Right lobe of liver (tissue), 4 donors: ENCODE data around the gene RASSF1.

Source experiments
- CTCF ChIP-seq, 4 donors: fragments of 200-600 bp in 3 of 4; fragments of 450-650 bp in 1 of 4; IDR thresholded peaks; one replicate each; pipeline versions ENCODE4 v1.5.1 to v1.8.0; 2016 to 2022; ENCODE audit warnings: antibody characterized with exemption in 4 of 4, mild to moderate bottlenecking in 2 of 4
- POLR2A ChIP-seq: fragments of 450-650 bp; IDR thresholded peaks from one replicate; pipeline ENCODE4 v1.6.1; 2017; ENCODE audit warnings: antibody characterized with exemption, mild to moderate bottlenecking
- donor health status: DM: no; HTN: no; CAD: no.
- donor health status: DM: no; HTN: no; CAD: no.
- donor health status: DM: no; HTN: yes; CAD: no.

GRCh38 chr3:50323092-50323600 lies 17.5 kb downstream of the RASSF1 start:
- no peak for TF ChIP-seq CTCF (IDR thresholded peaks at IDR 0.05)
- TF ChIP-seq POLR2A: no peak
